Activated gamma-delta T cell treated with anti-CD3 and anti-CD28 coated beads, Interleukin-2, amount 50 U/mL, for 16 hours (primary cell): ENCODE measurements around the gene CLDN6.

Source experiments
- DNase-seq: peaks from one replicate; pipeline ENCODE4 v3.0.0-alpha.2; 2020; ENCODE audit warnings: low read depth

The CLDN6 gene

GRCh38 chr16:3027983-3028715 lies 10.2 kb upstream of the CLDN6 start:
- peak; percentile 79 for DNase-seq

GRCh38 chr16:3027489-3027795 lies 9.5 kb upstream of the CLDN6 start:
- no peak for DNase-seq

GRCh38 chr16:3026609-3027488 lies 8.9 kb upstream of the CLDN6 start:
- no peak for DNase-seq

GRCh38 chr16:3026003-3026378 lies 8.0 kb upstream of the CLDN6 start:
- no peak for DNase-seq

- DNase-seq, result no peak
These were observed 7.3 kb upstream of the CLDN6 start for GRCh38 chr16:3025032-3026002.

GRCh38 chr16:3023669-3024478 lies 5.9 kb upstream of the CLDN6 start, which contains the start of the genes HCFC1R1 and THOC6:
HCFC1R1 (minus strand) TSS chr16:3023942; CDS start chr16:3023941, 1 bp downstream.
THOC6 (plus strand) TSS chr16:3024035; CDS start chr16:3024327, 292 bp downstream.
- peak; percentile 90 for DNase-seq

GRCh38 chr16:3023415-3023668 lies 5.4 kb upstream of the CLDN6 start:
- DNase-seq, result no peak

GRCh38 chr16:3022684-3023414 lies 4.9 kb upstream of the CLDN6 start:
- DNase-seq, result no peak

- DNase-seq, result peak; percentile 82
These were observed 4.3 kb upstream of the CLDN6 start for GRCh38 chr16:3022208-3022683.

- DNase-seq, result peak; percentile 59
These were observed 3.6 kb upstream of the CLDN6 start for GRCh38 chr16:3021449-3022207.

- DNase-seq, result peak; percentile 67
These were observed 2.8 kb upstream of the CLDN6 start for GRCh38 chr16:3020604-3021448.

- peak; percentile 48 for DNase-seq
These were observed 2.2 kb upstream of the CLDN6 start, which contains the start of gene TNFRSF12A for GRCh38 chr16:3020247-3020603. TNFRSF12A (plus strand) TSS chr16:3020368; CDS start chr16:3020398, 30 bp downstream.

- no peak for DNase-seq
These were observed 1.7 kb upstream of the CLDN6 start for GRCh38 chr16:3019594-3020246.

- DNase-seq, result no peak
These were observed 639 bp downstream of the CLDN6 start for GRCh38 chr16:3017344-3017743.

GRCh38 chr16:3015865-3016521 lies 2.0 kb downstream of the CLDN6 start:
- no peak for DNase-seq

GRCh38 chr16:3014971-3015370 lies 3.0 kb downstream of the CLDN6 start:
- DNase-seq, result no peak

GRCh38 chr16:3013998-3014690 lies 3.8 kb downstream of the CLDN6 start:
- DNase-seq, result no peak
